Measurements from ENCODE around the gene MLKL.

MLKL gene

GRCh38 chr16:74651841-74652240 is 48.8 kb downstream of the MLKL start:
- DNase-seq (ENCODE audit: low read depth in 2 of 2): no peak

DNA sequence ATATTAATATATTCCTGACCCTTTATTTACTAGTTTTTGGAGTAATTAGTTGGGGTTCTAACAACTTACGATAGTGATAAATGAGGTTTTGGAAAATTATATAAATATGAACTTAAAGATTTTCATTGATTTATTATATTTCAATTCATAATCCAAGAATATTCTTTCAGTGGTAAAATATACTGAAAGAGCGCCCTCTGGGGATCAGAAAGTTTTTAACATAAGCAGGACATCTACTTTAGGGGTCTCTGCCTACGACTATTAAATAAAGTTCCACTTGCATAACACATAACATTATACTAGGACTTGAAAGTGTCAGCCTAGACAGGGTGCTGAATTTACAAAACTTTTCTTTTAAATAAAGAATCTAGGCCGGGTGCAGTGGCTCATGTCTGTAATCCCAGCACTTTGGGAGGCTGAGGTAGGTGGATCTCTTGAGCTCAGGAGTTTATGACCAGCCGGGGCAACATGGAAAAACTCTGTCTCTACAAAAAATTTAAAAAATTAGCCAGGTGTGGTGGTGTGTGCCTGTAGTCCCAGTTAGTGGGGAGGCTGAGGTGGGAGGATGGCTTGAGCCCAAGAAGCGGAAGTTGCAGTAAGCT is 49.6 kb downstream of the MLKL start:
- DNase-seq (ENCODE audit: low read depth in 2 of 2): no peak

DNA sequence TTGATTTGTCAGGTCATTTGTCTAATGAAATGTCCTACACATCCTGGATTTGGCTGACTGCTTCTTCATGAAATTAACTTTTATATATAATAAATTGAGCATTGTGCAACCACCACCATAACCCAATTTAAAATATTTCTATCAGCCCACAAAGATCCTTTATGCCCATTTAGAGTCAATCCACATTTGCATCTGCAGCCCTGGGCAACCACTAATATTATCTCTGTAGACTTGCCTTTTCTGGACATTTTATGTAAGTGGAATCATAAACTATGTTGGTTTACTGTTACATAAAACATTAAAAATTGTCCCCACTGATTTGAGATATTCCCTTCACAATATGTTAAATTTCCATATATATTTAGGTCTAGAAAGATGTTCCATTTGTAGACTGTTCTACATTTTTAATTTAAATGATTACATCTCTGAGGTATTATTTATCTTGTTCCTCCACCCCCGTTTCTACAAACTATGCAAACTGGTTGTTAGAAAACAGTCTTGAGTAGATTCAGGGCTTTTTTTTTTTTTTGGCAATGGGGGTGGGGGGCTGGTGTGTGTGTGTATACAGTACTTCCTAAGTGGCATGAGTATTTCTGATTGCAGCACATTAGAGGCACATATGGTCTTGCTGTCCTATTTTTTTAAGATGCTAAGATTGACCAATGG is 50.7 kb downstream of the MLKL start:
- DNase-seq (ENCODE audit: low read depth in 2 of 2): no peak

- DNase-seq (ENCODE audit: low read depth in 2 of 2): no peak
Observed at GRCh38 chr16:74641969-74642368, 58.7 kb downstream of the MLKL start.

DNA sequence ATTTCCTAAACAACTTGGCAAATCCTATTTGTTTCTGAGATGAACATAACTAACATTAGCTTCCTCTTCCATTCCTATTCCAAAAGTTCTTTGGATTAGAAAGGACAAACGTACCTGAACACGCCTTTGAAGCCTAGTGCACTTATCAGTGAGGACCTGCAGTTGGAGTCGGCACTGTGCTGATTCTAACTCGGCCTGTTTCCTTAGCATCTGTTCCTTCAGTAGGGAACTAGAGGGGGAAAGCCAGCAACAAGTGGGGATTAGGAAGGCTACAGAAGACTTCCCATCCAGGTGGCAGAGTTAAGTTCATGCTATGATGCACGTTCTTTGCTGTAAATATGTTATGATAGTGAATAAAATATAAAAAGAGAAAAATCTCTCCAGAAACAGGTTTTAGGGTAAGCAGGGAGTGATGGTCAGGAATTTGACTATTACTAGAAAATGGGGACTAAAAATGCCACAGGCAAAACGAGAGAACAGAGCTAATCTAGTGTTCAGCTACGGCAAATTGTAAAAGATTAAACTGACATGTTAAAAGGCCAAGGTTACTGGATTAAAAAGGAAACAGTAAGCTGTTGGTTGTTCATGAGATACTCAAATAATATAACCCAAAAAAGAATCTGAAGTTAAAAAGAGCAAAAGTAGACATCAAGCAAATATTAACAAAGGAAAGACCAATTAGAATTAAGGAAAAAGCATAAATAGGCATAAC is 62.8 kb downstream of the MLKL start:
- DNase-seq (ENCODE audit: low read depth in 2 of 2): no peak

DNA sequence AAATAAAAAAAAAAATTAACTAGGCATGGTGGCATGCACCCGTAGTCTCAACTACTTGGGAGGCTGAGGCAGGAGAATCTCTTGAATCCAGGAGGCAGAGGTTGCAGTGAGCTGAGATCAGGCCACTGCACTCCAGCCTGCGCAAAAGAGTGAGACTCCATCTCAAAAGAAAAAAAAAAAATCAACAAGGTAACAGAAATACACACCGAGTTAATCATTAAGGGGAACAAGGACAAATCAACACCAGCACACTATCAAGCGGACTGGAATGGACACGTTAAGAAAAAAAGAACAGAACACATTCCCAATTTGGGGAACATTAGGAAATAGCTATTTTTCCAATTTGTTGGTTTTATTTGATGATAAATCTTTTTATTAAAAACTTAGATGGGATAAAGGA is 65.4 kb downstream of the MLKL start:
- DNase-seq (ENCODE audit: low read depth in 2 of 2): no peak

GRCh38 chr16:74633686-74634085 is 67.0 kb downstream of the MLKL start:
- no peak for DNase-seq (ENCODE audit: low read depth in 2 of 2)

DNA sequence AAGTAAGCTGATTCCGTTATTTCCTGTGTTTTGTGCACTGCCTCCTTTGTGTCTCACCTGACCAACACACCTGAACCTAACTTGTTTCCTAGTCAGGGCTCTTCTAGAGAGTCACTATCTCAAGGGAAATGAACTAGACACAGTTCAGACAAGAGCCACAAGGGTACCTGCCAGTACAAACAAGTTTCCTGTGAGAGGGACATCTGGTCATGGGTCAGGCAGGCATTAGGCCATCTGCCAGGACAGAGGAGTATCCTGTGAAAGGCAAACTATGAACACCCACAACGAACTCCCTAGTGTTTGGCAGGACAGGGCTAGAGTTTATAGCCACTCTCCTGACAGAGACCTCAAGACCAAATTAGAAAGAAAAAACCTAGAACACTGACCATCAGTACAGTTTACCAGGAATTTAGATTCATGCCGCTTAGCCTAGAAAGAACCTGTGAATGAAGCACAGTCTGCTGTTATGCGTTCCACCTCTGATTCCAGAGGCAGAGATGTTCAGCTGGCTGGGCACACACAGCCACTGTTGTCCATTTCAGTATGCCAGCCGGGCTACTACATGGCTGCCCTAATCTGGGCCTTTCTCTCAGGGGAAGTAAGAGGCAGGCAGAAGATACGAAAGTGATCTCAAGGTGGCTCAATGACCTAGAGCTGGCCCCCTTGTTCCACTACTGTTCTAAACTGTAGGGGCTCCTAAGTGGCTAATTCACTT is 73.0 kb downstream of the MLKL start:
- DNase-seq (ENCODE audit: low read depth in 2 of 2): no peak

GRCh38 chr16:74626741-74627416 is 73.8 kb downstream of the MLKL start:
- no peak for DNase-seq (ENCODE audit: low read depth in 2 of 2)

- DNase-seq (ENCODE audit: low read depth in 2 of 2): no peak
Observed at GRCh38 chr16:74625500-74626350, 74.9 kb downstream of the MLKL start.

GRCh38 chr16:74623839-74624235 is 76.8 kb downstream of the MLKL start:
- DNase-seq (ENCODE audit: low read depth in 2 of 2): no peak

GRCh38 chr16:74623214-74623838 is 77.3 kb downstream of the MLKL start:
- DNase-seq (ENCODE audit: low read depth in 2 of 2): no peak

GRCh38 chr16:74622005-74622404 is 78.7 kb downstream of the MLKL start:
- no peak for DNase-seq (ENCODE audit: low read depth in 2 of 2)

All from stimulated activated CD8-positive, alpha-beta memory T cell treated with anti-CD3 and anti-CD28 coated beads, Interleukin-7, amount 100 ng/mL, for 4 hours (primary cell).